ENCODE measurements around the gene IPMK. TPM values are rescaled to one million over a fixed set of nuclear protein-coding genes. Genes with fewer than 3 reads are reported as not detected.

Gene IPMK
- total RNA-seq, 2 experiments from 2014 or later = 5.6 to 9.5 TPM

GRCh38 chr10:58175990-58176900, 91.4 kb downstream of the IPMK start:
- BruUV-seq (replicated peaks) = no TSS peak
- H3K79me2 ChIP-seq (ENCODE audit: insufficient read depth, low read depth, low read length) = no peaks in the 10 kb centered on the region
- H2AFZ ChIP-seq (ENCODE audit: low read length) = no peak overlapping the region
- intact Hi-C loops (cut with micrococcal nuclease; ENCODE audit: unreplicated experiment) = loop anchor here (10.0 kb wide), 1 partner anchor 209 kb away; the partner anchor contains the start of gene TFAM
- no peak overlapping the region for H3K27ac ChIP-seq (ENCODE audit: low read depth, low read length, poor library complexity, severe bottlenecking)
- H4K20me1 ChIP-seq (ENCODE audit: insufficient read depth, low read length) = no peaks in the 10 kb centered on the region
- no peaks in the 10 kb centered on the region for H3K9me2 ChIP-seq (ENCODE audit: insufficient read depth, low read length)
- POLR2A ChIA-PET = interaction anchor here (0.5 to 0.6 kb wide), 2 partner anchors 13 to 229 kb away, joined by 3 read pairs; no protein-coding TSS in a partner anchor
- H3K4me2 ChIP-seq (ENCODE audit: low read length) = no peak overlapping the region
- CTCF ChIA-PET (ENCODE audit: unreplicated experiment) = no interaction called here
- H3K36me3 ChIP-seq (ENCODE audit: insufficient read depth, low read length) = no peaks in the 10 kb centered on the region
- no peak for DNase-seq (ENCODE audit: low spot score)
- H3K4me1 ChIP-seq (ENCODE audit: insufficient read depth, low read length, poor library complexity, severe bottlenecking) = no peaks in the 10 kb centered on the region
- H3K9me3 ChIP-seq (ENCODE audit: low read length) = no peaks in the 10 kb centered on the region
- TF ChIP-seq EZH2phosphoT487 (IDR thresholded peaks at IDR 0.05; ENCODE audit: borderline replicate concordance, low read depth, low read length) (no peak), CTCF (conservative IDR thresholded peaks at IDR 0.05; ENCODE audit: low read length) (no peak)
- H3K4me3 ChIP-seq (ENCODE audit: low read depth, low read length, poor library complexity, severe bottlenecking) = no peak overlapping the region

GRCh38 chr10:58174831-58175230, 92.9 kb downstream of the IPMK start:
- H2AFZ ChIP-seq (ENCODE audit: low read length) = no peak overlapping the region
- H3K79me2 ChIP-seq (ENCODE audit: insufficient read depth, low read depth, low read length) = no peaks in the 10 kb centered on the region
- H3K36me3 ChIP-seq (ENCODE audit: insufficient read depth, low read length) = no peaks in the 10 kb centered on the region
- POLR2A ChIA-PET = no interaction called here
- H3K4me1 ChIP-seq (ENCODE audit: insufficient read depth, low read length, poor library complexity, severe bottlenecking) = no peaks in the 10 kb centered on the region
- intact Hi-C loops (cut with micrococcal nuclease; ENCODE audit: unreplicated experiment) = loop anchor here (10.0 kb wide), 1 partner anchor 210 kb away; the partner anchor contains the start of gene TFAM
- no peaks in the 10 kb centered on the region for H3K9me2 ChIP-seq (ENCODE audit: insufficient read depth, low read length)
- H3K4me3 ChIP-seq (ENCODE audit: low read depth, low read length, poor library complexity, severe bottlenecking) = no peak overlapping the region
- BruUV-seq (replicated peaks) = no TSS peak
- no peak for DNase-seq (ENCODE audit: low spot score)
- TF ChIP-seq CTCF (conservative IDR thresholded peaks at IDR 0.05; ENCODE audit: low read length) = no peak
- no peak for TF ChIP-seq EZH2phosphoT487 (IDR thresholded peaks at IDR 0.05; ENCODE audit: borderline replicate concordance, low read depth, low read length)
- H4K20me1 ChIP-seq (ENCODE audit: insufficient read depth, low read length) = no peaks in the 10 kb centered on the region
- H3K27ac ChIP-seq (ENCODE audit: low read depth, low read length, poor library complexity, severe bottlenecking) = no peak overlapping the region
- no peak overlapping the region for H3K4me2 ChIP-seq (ENCODE audit: low read length)
- CTCF ChIA-PET (ENCODE audit: unreplicated experiment) = no interaction called here
- H3K9me3 ChIP-seq (ENCODE audit: low read length) = no peaks in the 10 kb centered on the region

GRCh38 chr10:58173391-58173790, 94.3 kb downstream of the IPMK start:
- Histone ChIP-seq H3K4me1 (ENCODE audit: insufficient read depth, low read length, poor library complexity, severe bottlenecking) (no peaks in the 10 kb centered on the region), H3K9me2 (ENCODE audit: insufficient read depth, low read length) (no peaks in the 10 kb centered on the region), H4K20me1 (ENCODE audit: insufficient read depth, low read length) (no peaks in the 10 kb centered on the region), H3K4me2 (ENCODE audit: low read length) (no peak overlapping the region), H3K79me2 (ENCODE audit: insufficient read depth, low read depth, low read length) (no peaks in the 10 kb centered on the region), H2AFZ (ENCODE audit: low read length) (no peak overlapping the region), H3K4me3 (ENCODE audit: low read depth, low read length, poor library complexity, severe bottlenecking) (no peak overlapping the region), H3K36me3 (ENCODE audit: insufficient read depth, low read length) (no peaks in the 10 kb centered on the region), H3K9me3 (ENCODE audit: low read length) (no peaks in the 10 kb centered on the region), H3K27ac (ENCODE audit: low read depth, low read length, poor library complexity, severe bottlenecking) (no peak overlapping the region)
- CTCF ChIA-PET (ENCODE audit: unreplicated experiment) = no interaction called here
- no peak for TF ChIP-seq CTCF (conservative IDR thresholded peaks at IDR 0.05; ENCODE audit: low read length)
- TF ChIP-seq EZH2phosphoT487 (IDR thresholded peaks at IDR 0.05; ENCODE audit: borderline replicate concordance, low read depth, low read length) = no peak
- intact Hi-C loops (cut with micrococcal nuclease; ENCODE audit: unreplicated experiment) = loop anchor here (10.0 kb wide), 1 partner anchor 211 kb away; the partner anchor contains the start of gene TFAM
- no peak for DNase-seq (ENCODE audit: low spot score)
- POLR2A ChIA-PET = no interaction called here
- no TSS peak for BruUV-seq (replicated peaks)
